HCT116 (cell line): ENCODE measurements around the gene PYY. TPM values are rescaled to one million over a fixed set of nuclear protein-coding genes. Genes with fewer than 3 reads are reported as not detected.

ENCODE experiments used
- ATAC-seq: fragments of 200-7000 bp; cut with Tn5 transposase; 2 replicates; pipeline ENCODE4 v1.9.1; 2020; ENCODE audit warnings: mild to moderate bottlenecking, moderate library complexity
- BruUV-seq: library from RNA; stranded (reverse); fragments of 400-500 nt; replicated peaks from 2 replicates; lab custom pipeline; 2021; lab: Mats Ljungman, UMichigan
- CTCF ChIA-PET: fragments of 300-600 bp; sonication (Branson Sonifier 250); formaldehyde crosslinking; loops from one replicate; lab custom pipeline; 2021; ENCODE audit warnings: antibody characterized with exemption; lab: Charles Lee
- POLR2A ChIA-PET: fragments of 300-600, 350-600 bp; sonication (Branson Sonifier 250); formaldehyde crosslinking; loops from one replicate; lab custom pipeline; 2021; ENCODE audit warnings: antibody characterized with exemption; lab: Charles Lee
- RAD21 ChIA-PET, 2 experiments: fragments of 300-600 bp; sonication (Branson Sonifier 250); formaldehyde crosslinking; loops; one replicate each; lab custom pipeline; 2023; ENCODE audit warnings: low total read pairs in 2 of 2; ENCODE audit not compliant: uncharacterized antibody in 2 of 2, unreplicated experiment in 2 of 2, low non-redundant PET in 1 of 2; lab: Charles Lee
- DNase-seq: peaks from one replicate; pipeline ENCODE4 v3.0.0-alpha.2; 2010; ENCODE audit warnings: low read depth, low spot score
- H2AFZ ChIP-seq: fragments of 200-600 bp; shearing (Covaris generic), sonication (generic); 2 replicates; pipeline ENCODE4 v1.6.1; 2017; ENCODE audit warnings: low read depth, mixed run types, mixed read lengths, antibody characterized with exemption, low read length; ENCODE audit not compliant: poor library complexity, severe bottlenecking
- H3K27ac ChIP-seq: 2 replicates; pipeline ENCODE4 v1.5.1; 2012; ENCODE audit warnings: low read depth, low read length
- H3K27me3 ChIP-seq: fragments of 200-600 bp; sonication (generic); 2 replicates; pipeline ENCODE4 v1.6.1; 2016; ENCODE audit warnings: mixed run types, low read length, mixed read lengths; ENCODE audit not compliant: insufficient read depth
- H3K36me3 ChIP-seq, 2 experiments: fragments of 200-500 bp in 1 of 2; fragments of 200-600 bp in 1 of 2; sonication (Bioruptor generic) in 1 of 2; sonication (generic) in 1 of 2; 2 replicates each; pipeline versions ENCODE4 v1.5.1 to v1.6.1; 2014 to 2016; ENCODE audit warnings: low read length in 2 of 2, inconsistent platforms in 1 of 2, mixed read lengths in 1 of 2, mixed run types in 1 of 2; ENCODE audit not compliant: insufficient read depth in 2 of 2, control insufficient read depth in 1 of 2
- H3K4me1 ChIP-seq, 2 experiments: fragments of 200-600 bp in 1 of 2; sonication (generic) in 1 of 2; 2 replicates each; pipeline versions ENCODE4 v1.5.1 to v1.6.1; 2012 to 2017; ENCODE audit warnings: low read length in 2 of 2, inconsistent platforms in 1 of 2, mild to moderate bottlenecking in 1 of 2, mixed read lengths in 1 of 2, mixed run types in 1 of 2, moderate library complexity in 1 of 2; ENCODE audit not compliant: insufficient read depth in 2 of 2, control insufficient read depth in 1 of 2
- H3K4me2 ChIP-seq: fragments of 200-600 bp; sonication (generic); 2 replicates; pipeline ENCODE4 v1.6.1; 2017; ENCODE audit warnings: mixed run types, low read length, mixed read lengths
- H3K4me3 ChIP-seq, 2 experiments: fragments of 200-600 bp in 1 of 2; sonication (generic) in 1 of 2; replicated peaks in 1 of 2; 2 replicates each; pipeline ENCODE4 v1.5.1; 2011 to 2016; ENCODE audit warnings: low read length in 2 of 2, control low read depth in 1 of 2, low read depth in 1 of 2, mild to moderate bottlenecking in 1 of 2, mixed read lengths in 1 of 2, mixed run types in 1 of 2
- H3K79me2 ChIP-seq: fragments of 200-600 bp; sonication (generic); 2 replicates; pipeline ENCODE4 v1.6.1; 2017; ENCODE audit warnings: mild to moderate bottlenecking, mixed run types, low read length, moderate library complexity, mixed read lengths; ENCODE audit not compliant: insufficient read depth
- H3K9ac ChIP-seq: fragments of 200-600 bp; sonication (generic); 2 replicates; pipeline ENCODE4 v1.6.1; 2016; ENCODE audit warnings: low read length, mixed read lengths
- H3K9me2 ChIP-seq: fragments of 200-600 bp; sonication (generic), shearing (Covaris generic); 2 replicates; pipeline ENCODE4 v1.6.1; 2017; ENCODE audit warnings: mixed run types, mild to moderate bottlenecking, moderate library complexity; ENCODE audit not compliant: insufficient read depth
- H3K9me3 ChIP-seq, 2 experiments: fragments of 200-500 bp in 1 of 2; fragments of 200-600 bp in 1 of 2; sonication (Bioruptor generic) in 1 of 2; sonication (generic) in 1 of 2; 2 replicates each; pipeline ENCODE4 v1.6.1; 2014 to 2017; ENCODE audit warnings: low read length in 2 of 2, mixed read lengths in 2 of 2, inconsistent platforms in 1 of 2, low read depth in 1 of 2, mild to moderate bottlenecking in 1 of 2, mixed run types in 1 of 2, moderate library complexity in 1 of 2; ENCODE audit not compliant: control insufficient read depth in 1 of 2, insufficient read depth in 1 of 2
- H4K20me1 ChIP-seq: fragments of 200-600 bp; sonication (generic), shearing (Covaris generic); 2 replicates; pipeline ENCODE4 v1.6.1; 2017; ENCODE audit warnings: mixed run types, mild to moderate bottlenecking, moderate library complexity; ENCODE audit not compliant: insufficient read depth
- EGR1 ChIP-seq: IDR thresholded peaks from 2 replicates; pipeline ENCODE4 v1.6.1; 2012; ENCODE audit warnings: low read depth
- ELF1 ChIP-seq: IDR thresholded peaks from 2 replicates; pipeline ENCODE4 v1.6.1; 2012; ENCODE audit warnings: low read depth, borderline replicate concordance
- SRF ChIP-seq: IDR thresholded peaks from 2 replicates; pipeline ENCODE4 v1.6.1; 2012; ENCODE audit warnings: low read depth
- TCF7L2 ChIP-seq: IDR thresholded peaks from 2 replicates; pipeline ENCODE4 v1.7.0; 2011; ENCODE audit warnings: borderline replicate concordance, inconsistent platforms; ENCODE audit not compliant: insufficient read depth, insufficient read length; ENCODE audit errors: extremely low read depth
- ZBTB33 ChIP-seq: IDR thresholded peaks from 2 replicates; pipeline ENCODE4 v1.6.1; 2011; ENCODE audit warnings: mild to moderate bottlenecking, low read length, moderate library complexity; ENCODE audit not compliant: insufficient replicate concordance; ENCODE audit errors: extremely low read depth
- ZFX ChIP-seq: fragments of 450-650 bp; IDR thresholded peaks from 2 replicates; pipeline ENCODE4 v1.6.1; 2017
- intact Hi-C: fragments of 100-400 bp; cut with micrococcal nuclease; formaldehyde crosslinking; loops from 2 replicates; pipeline ENCODE4 v1.10.0; 2022
- total RNA-seq: library from RNA; stranded (reverse); gene quantifications from one replicate; pipeline ENCODE4 v1.2.1, GENCODE V29; 2021; ENCODE audit not compliant: unreplicated experiment
- TF ChIP-seq, protein P1 (sequence below): IDR thresholded peaks from 2 replicates; pipeline ENCODE4 v1.6.1; 2012; ENCODE audit warnings: low read depth

PYY gene
- total RNA-seq, 1 experiment from 2014 or later = 0.52 TPM

GRCh38 chr17:43917016-43917347 is 36.8 kb downstream of the PYY start:
- TF ChIP-seq EGR1 = no peak
- no peak for TF ChIP-seq TCF7L2
- no peak for TF ChIP-seq ZBTB33
- no peak for TF ChIP-seq ZFX
- TF ChIP-seq, protein P1, sequence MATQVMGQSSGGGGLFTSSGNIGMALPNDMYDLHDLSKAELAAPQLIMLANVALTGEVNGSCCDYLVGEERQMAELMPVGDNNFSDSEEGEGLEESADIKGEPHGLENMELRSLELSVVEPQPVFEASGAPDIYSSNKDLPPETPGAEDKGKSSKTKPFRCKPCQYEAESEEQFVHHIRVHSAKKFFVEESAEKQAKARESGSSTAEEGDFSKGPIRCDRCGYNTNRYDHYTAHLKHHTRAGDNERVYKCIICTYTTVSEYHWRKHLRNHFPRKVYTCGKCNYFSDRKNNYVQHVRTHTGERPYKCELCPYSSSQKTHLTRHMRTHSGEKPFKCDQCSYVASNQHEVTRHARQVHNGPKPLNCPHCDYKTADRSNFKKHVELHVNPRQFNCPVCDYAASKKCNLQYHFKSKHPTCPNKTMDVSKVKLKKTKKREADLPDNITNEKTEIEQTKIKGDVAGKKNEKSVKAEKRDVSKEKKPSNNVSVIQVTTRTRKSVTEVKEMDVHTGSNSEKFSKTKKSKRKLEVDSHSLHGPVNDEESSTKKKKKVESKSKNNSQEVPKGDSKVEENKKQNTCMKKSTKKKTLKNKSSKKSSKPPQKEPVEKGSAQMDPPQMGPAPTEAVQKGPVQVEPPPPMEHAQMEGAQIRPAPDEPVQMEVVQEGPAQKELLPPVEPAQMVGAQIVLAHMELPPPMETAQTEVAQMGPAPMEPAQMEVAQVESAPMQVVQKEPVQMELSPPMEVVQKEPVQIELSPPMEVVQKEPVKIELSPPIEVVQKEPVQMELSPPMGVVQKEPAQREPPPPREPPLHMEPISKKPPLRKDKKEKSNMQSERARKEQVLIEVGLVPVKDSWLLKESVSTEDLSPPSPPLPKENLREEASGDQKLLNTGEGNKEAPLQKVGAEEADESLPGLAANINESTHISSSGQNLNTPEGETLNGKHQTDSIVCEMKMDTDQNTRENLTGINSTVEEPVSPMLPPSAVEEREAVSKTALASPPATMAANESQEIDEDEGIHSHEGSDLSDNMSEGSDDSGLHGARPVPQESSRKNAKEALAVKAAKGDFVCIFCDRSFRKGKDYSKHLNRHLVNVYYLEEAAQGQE = no peak
- TF ChIP-seq ELF1 = no peak
- TF ChIP-seq SRF = no peak
- intact Hi-C loops = no loop called here
- no peaks in the 10 kb centered on the region for H3K36me3 ChIP-seq
- DNase-seq (no peak), ATAC-seq (no peak)
- H3K9me3 ChIP-seq = no peaks in the 10 kb centered on the region
- no peak overlapping the region for H3K9ac ChIP-seq
- no TSS peak for BruUV-seq
- POLR2A ChIA-PET = interaction anchor here (1.0 kb wide), 1 partner anchor 14 kb away, joined by 3 read pairs; no protein-coding TSS in a partner anchor
- no peaks in the 10 kb centered on the region for H4K20me1 ChIP-seq
- H3K4me1 ChIP-seq = peaks cover 0 to 3% of the 10 kb centered on the region in 2 experiments; a peak in 1 of 4 replicates
- RAD21 ChIA-PET = no interaction called here
- no peaks in the 10 kb centered on the region for H3K79me2 ChIP-seq
- H3K27ac ChIP-seq = no peak overlapping the region
- H3K4me2 ChIP-seq = no peak overlapping the region
- no peak overlapping the region for H3K4me3 ChIP-seq
- CTCF ChIA-PET = interaction anchor here (1.8 kb wide), 1 partner anchor 27 kb away, joined by 5 read pairs; no protein-coding TSS in a partner anchor
- no peaks in the 10 kb centered on the region for H3K9me2 ChIP-seq
- H3K27me3 ChIP-seq = no peaks in the 10 kb centered on the region
- H2AFZ ChIP-seq = no peak overlapping the region
